ENCODE data around the gene TLL1. TPM values are rescaled to one million over a fixed set of nuclear protein-coding genes. Genes with fewer than 3 reads are reported as not detected.

TLL1 gene
- total RNA-seq, 1 experiment from 2014 or later: 0.46 TPM

DNA sequence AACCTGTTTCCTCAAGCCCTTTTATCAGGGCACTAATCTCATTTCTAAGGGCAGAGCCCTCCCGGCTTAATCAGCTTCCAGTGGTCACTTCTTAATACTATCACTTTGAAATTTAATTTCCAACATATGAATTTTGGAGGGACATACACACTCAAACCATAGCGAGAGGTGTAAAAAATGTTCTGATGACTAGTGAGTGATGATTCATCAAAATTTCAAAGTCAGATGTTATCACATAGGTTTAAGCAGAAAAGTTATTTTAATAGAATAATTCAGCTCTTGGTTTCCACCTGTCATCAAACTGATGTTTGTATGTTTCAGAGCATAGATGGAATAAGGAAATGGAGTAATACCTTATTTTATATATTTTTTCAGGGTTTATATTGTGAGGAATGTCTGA lies 161.9 kb downstream of the TLL1 start:
- BruUV-seq (replicated peaks): no TSS peak
- no peak for DNase-seq

DNA sequence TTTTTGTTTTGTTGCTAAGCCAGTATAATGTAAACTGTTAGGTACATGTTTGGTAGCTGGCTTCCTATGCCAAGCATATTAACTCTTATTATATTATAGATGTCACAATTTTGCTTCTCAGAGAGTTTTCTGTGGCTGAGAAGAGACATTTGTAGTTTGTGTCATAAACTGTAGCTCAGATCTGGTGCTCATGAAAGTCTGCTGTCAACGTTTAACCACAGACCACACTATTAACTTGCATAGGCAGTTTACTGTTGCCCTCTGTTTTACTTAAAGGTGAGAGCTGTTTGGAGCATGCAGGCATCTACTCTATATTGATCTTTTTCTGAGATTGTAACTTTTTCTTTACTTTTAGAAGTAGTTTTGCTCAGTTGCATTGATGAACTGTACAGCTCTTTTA lies 166.8 kb downstream of the TLL1 start:
- no peaks in the 10 kb centered on the region for H3K9me2 ChIP-seq (ENCODE audit: insufficient read depth)
- no peaks in the 10 kb centered on the region for H4K20me1 ChIP-seq (ENCODE audit: insufficient read depth)
- H3K79me2 ChIP-seq (ENCODE audit: low read depth): no peaks in the 10 kb centered on the region
- ChIA-PET POLR2A (ENCODE audit: unreplicated experiment) (interaction anchor here (0.7 kb wide), 1 partner anchor 8 kb away, joined by 6 read pairs; no protein-coding TSS in a partner anchor), CTCF (no interaction called here)
- TF ChIP-seq, protein P1, sequence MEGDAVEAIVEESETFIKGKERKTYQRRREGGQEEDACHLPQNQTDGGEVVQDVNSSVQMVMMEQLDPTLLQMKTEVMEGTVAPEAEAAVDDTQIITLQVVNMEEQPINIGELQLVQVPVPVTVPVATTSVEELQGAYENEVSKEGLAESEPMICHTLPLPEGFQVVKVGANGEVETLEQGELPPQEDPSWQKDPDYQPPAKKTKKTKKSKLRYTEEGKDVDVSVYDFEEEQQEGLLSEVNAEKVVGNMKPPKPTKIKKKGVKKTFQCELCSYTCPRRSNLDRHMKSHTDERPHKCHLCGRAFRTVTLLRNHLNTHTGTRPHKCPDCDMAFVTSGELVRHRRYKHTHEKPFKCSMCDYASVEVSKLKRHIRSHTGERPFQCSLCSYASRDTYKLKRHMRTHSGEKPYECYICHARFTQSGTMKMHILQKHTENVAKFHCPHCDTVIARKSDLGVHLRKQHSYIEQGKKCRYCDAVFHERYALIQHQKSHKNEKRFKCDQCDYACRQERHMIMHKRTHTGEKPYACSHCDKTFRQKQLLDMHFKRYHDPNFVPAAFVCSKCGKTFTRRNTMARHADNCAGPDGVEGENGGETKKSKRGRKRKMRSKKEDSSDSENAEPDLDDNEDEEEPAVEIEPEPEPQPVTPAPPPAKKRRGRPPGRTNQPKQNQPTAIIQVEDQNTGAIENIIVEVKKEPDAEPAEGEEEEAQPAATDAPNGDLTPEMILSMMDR (conservative IDR thresholded peaks at IDR 0.05): no peak
- no peaks in the 10 kb centered on the region for H3K4me1 ChIP-seq (replicated peaks; ENCODE audit: insufficient read depth)
- H3K27me3 ChIP-seq (ENCODE audit: insufficient read depth, low read depth): no peaks in the 10 kb centered on the region
- H3K4me3 ChIP-seq: no peak overlapping the region
- BruUV-seq (replicated peaks): no TSS peak
- H3K4me2 ChIP-seq: no peak overlapping the region
- intact Hi-C loops (cut with micrococcal nuclease; ENCODE audit: unreplicated experiment): no loop called here
- no peaks in the 10 kb centered on the region for H3F3A ChIP-seq (ENCODE audit: insufficient read depth, low read depth)
- H2AFZ ChIP-seq: no peak overlapping the region
- H3K27ac ChIP-seq: no peak overlapping the region
- H3K36me3 ChIP-seq (ENCODE audit: low read depth): no peaks in the 10 kb centered on the region
- DNase-seq: no peak
- no peaks in the 10 kb centered on the region for H3K9me3 ChIP-seq (ENCODE audit: insufficient read depth, low read depth)

More for the DNA sequence above, 161.9 kb downstream of the TLL1 start:
- Histone ChIP-seq H3K4me2 (no peak overlapping the region), H3K27ac (no peak overlapping the region), H2AFZ (no peak overlapping the region), H3K27me3 (ENCODE audit: insufficient read depth, low read depth) (no peaks in the 10 kb centered on the region), H3K36me3 (ENCODE audit: low read depth) (no peaks in the 10 kb centered on the region), H3K79me2 (ENCODE audit: low read depth) (no peaks in the 10 kb centered on the region), H3F3A (ENCODE audit: insufficient read depth, low read depth) (no peaks in the 10 kb centered on the region), H3K9me3 (ENCODE audit: insufficient read depth, low read depth) (no peaks in the 10 kb centered on the region), H3K4me1 (replicated peaks; ENCODE audit: insufficient read depth) (no peaks in the 10 kb centered on the region), H3K9me2 (ENCODE audit: insufficient read depth) (no peaks in the 10 kb centered on the region), H4K20me1 (ENCODE audit: insufficient read depth) (no peaks in the 10 kb centered on the region), H3K4me3 (no peak overlapping the region)
- ChIA-PET CTCF (no interaction called here), POLR2A (ENCODE audit: unreplicated experiment) (no interaction called here)
- intact Hi-C loops (cut with micrococcal nuclease; ENCODE audit: unreplicated experiment): no loop called here
- TF ChIP-seq, protein P1 (conservative IDR thresholded peaks at IDR 0.05): no peak
- no peak for TF ChIP-seq EZH2 (IDR thresholded peaks at IDR 0.05; ENCODE audit: low read depth)

DNA sequence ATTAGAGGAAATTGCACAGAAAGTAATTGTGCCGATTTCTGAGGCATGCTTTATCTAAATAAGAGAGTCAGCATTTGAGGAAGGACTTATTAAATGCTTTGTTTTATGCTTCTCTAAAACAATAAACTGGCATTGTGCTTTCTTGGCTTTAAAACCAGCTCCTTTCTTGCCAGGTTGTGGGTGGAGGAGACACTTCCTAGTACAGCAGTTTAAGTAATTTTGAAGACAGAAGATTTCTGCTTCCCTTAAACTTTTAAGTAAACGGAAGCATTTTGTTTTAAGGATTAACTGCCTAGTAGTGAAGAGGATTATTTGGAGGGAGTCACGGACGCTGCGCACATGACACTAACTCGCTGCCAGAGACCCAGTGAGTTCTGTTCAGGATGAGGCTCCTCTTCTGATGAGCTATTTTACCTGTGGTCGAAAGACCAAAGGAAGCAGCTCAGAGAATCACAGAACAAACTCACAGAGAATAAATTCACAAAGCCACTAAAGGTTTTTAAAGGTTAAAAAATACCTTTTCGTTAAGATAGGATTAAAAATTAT lies 169.5 kb downstream of the TLL1 start:
- intact Hi-C loops (cut with micrococcal nuclease; ENCODE audit: unreplicated experiment): no loop called here
- Histone ChIP-seq H2AFZ (no peak overlapping the region), H3K79me2 (ENCODE audit: low read depth) (no peaks in the 10 kb centered on the region), H3K27ac (no peak overlapping the region), H4K20me1 (ENCODE audit: insufficient read depth) (no peaks in the 10 kb centered on the region), H3K4me1 (replicated peaks; ENCODE audit: insufficient read depth) (no peaks in the 10 kb centered on the region), H3K27me3 (ENCODE audit: insufficient read depth, low read depth) (no peaks in the 10 kb centered on the region), H3K9me3 (ENCODE audit: insufficient read depth, low read depth) (no peaks in the 10 kb centered on the region), H3K4me3 (no peak overlapping the region), H3K9me2 (ENCODE audit: insufficient read depth) (no peaks in the 10 kb centered on the region), H3F3A (ENCODE audit: insufficient read depth, low read depth) (no peaks in the 10 kb centered on the region), H3K4me2 (no peak overlapping the region), H3K36me3 (ENCODE audit: low read depth) (no peaks in the 10 kb centered on the region)
- TF ChIP-seq EZH2 (IDR thresholded peaks at IDR 0.05; ENCODE audit: low read depth): no peak
- TF ChIP-seq, protein P1 (conservative IDR thresholded peaks at IDR 0.05): no peak
- ChIA-PET POLR2A (ENCODE audit: unreplicated experiment) (no interaction called here), CTCF (no interaction called here)
- no TSS peak for BruUV-seq (replicated peaks)
- DNase-seq: no peak

All from PC-9 (cell line).